ENCODE measurements around the gene CEACAM1. TPM values are rescaled to one million over a fixed set of nuclear protein-coding genes. Genes with fewer than 3 reads are reported as not detected.

CEACAM1 gene
- total and polyA plus RNA-seq, 2 of the 13 experiments (the other 11 are each of a cell fraction or from before 2014, with no cell fraction given): 13.5 to 332 TPM

DNA sequence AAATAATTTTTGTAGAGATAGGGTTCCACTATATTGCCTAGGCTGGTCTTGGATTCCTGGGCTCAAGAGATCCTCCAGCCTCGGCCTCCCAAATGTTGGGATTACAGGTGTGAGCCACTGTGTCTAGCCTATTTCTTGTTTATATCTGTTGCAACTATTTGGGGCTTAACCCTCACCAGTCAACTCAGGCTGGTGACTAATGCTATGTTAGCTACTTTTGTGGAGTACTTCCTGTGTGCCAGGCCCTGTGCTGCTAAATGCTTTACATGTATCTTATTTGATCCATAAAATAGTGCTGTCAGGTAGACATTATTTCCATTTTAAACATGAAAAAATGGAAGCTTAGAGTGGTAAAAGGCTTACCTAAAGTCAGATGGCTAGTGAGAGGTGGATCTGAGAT is 13.8 kb downstream of the CEACAM1 start:
- H3K36me3 ChIP-seq (replicated peaks in 1 of 2; ENCODE audit: control insufficient read depth in 1 of 2, insufficient read depth in 2 of 2, low read length in 2 of 2): peaks cover 27 to 78% of the 10 kb centered on the region in 2 experiments
- TF ChIP-seq, protein P1, sequence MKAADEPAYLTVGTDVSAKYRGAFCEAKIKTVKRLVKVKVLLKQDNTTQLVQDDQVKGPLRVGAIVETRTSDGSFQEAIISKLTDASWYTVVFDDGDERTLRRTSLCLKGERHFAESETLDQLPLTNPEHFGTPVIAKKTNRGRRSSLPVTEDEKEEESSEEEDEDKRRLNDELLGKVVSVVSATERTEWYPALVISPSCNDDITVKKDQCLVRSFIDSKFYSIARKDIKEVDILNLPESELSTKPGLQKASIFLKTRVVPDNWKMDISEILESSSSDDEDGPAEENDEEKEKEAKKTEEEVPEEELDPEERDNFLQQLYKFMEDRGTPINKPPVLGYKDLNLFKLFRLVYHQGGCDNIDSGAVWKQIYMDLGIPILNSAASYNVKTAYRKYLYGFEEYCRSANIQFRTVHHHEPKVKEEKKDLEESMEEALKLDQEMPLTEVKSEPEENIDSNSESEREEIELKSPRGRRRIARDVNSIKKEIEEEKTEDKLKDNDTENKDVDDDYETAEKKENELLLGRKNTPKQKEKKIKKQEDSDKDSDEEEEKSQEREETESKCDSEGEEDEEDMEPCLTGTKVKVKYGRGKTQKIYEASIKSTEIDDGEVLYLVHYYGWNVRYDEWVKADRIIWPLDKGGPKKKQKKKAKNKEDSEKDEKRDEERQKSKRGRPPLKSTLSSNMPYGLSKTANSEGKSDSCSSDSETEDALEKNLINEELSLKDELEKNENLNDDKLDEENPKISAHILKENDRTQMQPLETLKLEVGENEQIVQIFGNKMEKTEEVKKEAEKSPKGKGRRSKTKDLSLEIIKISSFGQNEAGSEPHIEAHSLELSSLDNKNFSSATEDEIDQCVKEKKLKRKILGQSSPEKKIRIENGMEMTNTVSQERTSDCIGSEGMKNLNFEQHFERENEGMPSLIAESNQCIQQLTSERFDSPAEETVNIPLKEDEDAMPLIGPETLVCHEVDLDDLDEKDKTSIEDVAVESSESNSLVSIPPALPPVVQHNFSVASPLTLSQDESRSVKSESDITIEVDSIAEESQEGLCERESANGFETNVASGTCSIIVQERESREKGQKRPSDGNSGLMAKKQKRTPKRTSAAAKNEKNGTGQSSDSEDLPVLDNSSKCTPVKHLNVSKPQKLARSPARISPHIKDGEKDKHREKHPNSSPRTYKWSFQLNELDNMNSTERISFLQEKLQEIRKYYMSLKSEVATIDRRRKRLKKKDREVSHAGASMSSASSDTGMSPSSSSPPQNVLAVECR (CRISPR knock-in tag; IDR thresholded peaks at IDR 0.05; ENCODE audit: borderline replicate concordance): no peak
- no peak for TF ChIP-seq ZNF598 (CRISPR knock-in tag; IDR thresholded peaks at IDR 0.05; ENCODE audit: borderline replicate concordance)
- no peak for TF ChIP-seq ISL2 (CRISPR knock-in tag; IDR thresholded peaks at IDR 0.05)
- TF ChIP-seq, protein P2, sequence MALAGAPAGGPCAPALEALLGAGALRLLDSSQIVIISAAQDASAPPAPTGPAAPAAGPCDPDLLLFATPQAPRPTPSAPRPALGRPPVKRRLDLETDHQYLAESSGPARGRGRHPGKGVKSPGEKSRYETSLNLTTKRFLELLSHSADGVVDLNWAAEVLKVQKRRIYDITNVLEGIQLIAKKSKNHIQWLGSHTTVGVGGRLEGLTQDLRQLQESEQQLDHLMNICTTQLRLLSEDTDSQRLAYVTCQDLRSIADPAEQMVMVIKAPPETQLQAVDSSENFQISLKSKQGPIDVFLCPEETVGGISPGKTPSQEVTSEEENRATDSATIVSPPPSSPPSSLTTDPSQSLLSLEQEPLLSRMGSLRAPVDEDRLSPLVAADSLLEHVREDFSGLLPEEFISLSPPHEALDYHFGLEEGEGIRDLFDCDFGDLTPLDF (CRISPR knock-in tag; IDR thresholded peaks at IDR 0.05): no peak
- no peak for TF ChIP-seq ZKSCAN1 (IDR thresholded peaks at IDR 0.05; ENCODE audit: low read length)
- TF ChIP-seq, protein P3, sequence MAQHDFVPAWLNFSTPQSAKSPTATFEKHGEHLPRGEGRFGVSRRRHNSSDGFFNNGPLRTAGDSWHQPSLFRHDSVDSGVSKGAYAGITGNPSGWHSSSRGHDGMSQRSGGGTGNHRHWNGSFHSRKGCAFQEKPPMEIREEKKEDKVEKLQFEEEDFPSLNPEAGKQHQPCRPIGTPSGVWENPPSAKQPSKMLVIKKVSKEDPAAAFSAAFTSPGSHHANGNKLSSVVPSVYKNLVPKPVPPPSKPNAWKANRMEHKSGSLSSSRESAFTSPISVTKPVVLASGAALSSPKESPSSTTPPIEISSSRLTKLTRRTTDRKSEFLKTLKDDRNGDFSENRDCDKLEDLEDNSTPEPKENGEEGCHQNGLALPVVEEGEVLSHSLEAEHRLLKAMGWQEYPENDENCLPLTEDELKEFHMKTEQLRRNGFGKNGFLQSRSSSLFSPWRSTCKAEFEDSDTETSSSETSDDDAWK (CRISPR knock-in tag; IDR thresholded peaks at IDR 0.05): no peak
- TF ChIP-seq JUN (CRISPR knock-in tag; IDR thresholded peaks at IDR 0.05): no peak
- TF ChIP-seq, protein P4, sequence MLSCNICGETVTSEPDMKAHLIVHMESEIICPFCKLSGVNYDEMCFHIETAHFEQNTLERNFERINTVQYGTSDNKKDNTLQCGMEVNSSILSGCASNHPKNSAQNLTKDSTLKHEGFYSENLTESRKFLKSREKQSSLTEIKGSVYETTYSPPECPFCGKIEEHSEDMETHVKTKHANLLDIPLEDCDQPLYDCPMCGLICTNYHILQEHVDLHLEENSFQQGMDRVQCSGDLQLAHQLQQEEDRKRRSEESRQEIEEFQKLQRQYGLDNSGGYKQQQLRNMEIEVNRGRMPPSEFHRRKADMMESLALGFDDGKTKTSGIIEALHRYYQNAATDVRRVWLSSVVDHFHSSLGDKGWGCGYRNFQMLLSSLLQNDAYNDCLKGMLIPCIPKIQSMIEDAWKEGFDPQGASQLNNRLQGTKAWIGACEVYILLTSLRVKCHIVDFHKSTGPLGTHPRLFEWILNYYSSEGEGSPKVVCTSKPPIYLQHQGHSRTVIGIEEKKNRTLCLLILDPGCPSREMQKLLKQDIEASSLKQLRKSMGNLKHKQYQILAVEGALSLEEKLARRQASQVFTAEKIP (CRISPR knock-in tag; IDR thresholded peaks at IDR 0.05; ENCODE audit: borderline replicate concordance): no peak
- in situ Hi-C loops (cut with HindIII; ENCODE audit: extremely low pct_ligation_motif_present, low pct_unique_long_range_greater_than_20kb) (no loop called here), intact Hi-C loops (cut with micrococcal nuclease; ENCODE audit: unreplicated experiment) (no loop called here)
- no peak overlapping the region for H2AFZ ChIP-seq (ENCODE audit: low read length)
- FAIRE-seq (no peak), ATAC-seq (no peak), DNase-seq (ENCODE audit: low spot score) (no peak)
- no peak overlapping the region for H3K4me3 ChIP-seq (replicated peaks in 1 of 3; ENCODE audit: insufficient read depth in 1 of 3, low read depth in 2 of 3, low read length in 3 of 3)
- H3K27ac ChIP-seq (ENCODE audit: extremely low read length, insufficient read depth, low read length): no peak overlapping the region
- H3K27me3 ChIP-seq (ENCODE audit: control insufficient read depth in 1 of 2, insufficient read depth in 2 of 2, low read length in 2 of 2): no peaks in the 10 kb centered on the region
- ChIA-PET CTCF (ENCODE audit: low intra/inter-chr PET ratio, low total read pairs) (no interaction called here), POLR2A (interaction anchor here (1.9 kb wide), 1 partner anchor 14 kb away, joined by 4 read pairs; the partner anchor contains the start of gene CEACAM1)
- H4K20me1 ChIP-seq (ENCODE audit: insufficient read depth, low read length): no peaks in the 10 kb centered on the region
- 100% methylated on average over 1 of the region's 1 CpG for WGBS (ENCODE audit: low lambda C conversion rate)
- no peaks in the 10 kb centered on the region for H3K9me3 ChIP-seq (ENCODE audit: low read length)
- H3K79me2 ChIP-seq (ENCODE audit: insufficient read depth, low read length): peaks cover 2% of the 10 kb centered on the region
- H3K4me2 ChIP-seq (ENCODE audit: low read depth, low read length): no peak overlapping the region
- H3K4me1 ChIP-seq (ENCODE audit: insufficient read depth, low read length): peaks cover 31% of the 10 kb centered on the region
- H3K9ac ChIP-seq (ENCODE audit: insufficient read depth, low read depth, low read length): no peak overlapping the region
- no TSS peak for BruUV-seq (replicated peaks)

Measured in HepG2 (cell line).